ENCODE measurements around the gene A4GALT.
A peak's percentile ranks its signal among the peaks of the same experiment; 100 is the strongest.

A4GALT gene

GRCh38 chr22:42644422-42645340 lies 76.0 kb downstream of the A4GALT start:
- peaks cover 36% of the 10 kb centered on the region for H3K4me1 ChIP-seq (ENCODE audit: insufficient read depth, low read length)
- H3K79me2 ChIP-seq (ENCODE audit: insufficient read depth, low read length), result peaks cover 88% of the 10 kb centered on the region
- ATAC-seq (ENCODE audit: insufficient read depth, low read depth) (no peak), DNase-seq (no peak)
- no peaks in the 10 kb centered on the region for H3K27me3 ChIP-seq (ENCODE audit: insufficient read depth, low read length, poor library complexity)
- H3K36me3 ChIP-seq (ENCODE audit: insufficient read depth, low read length), result peaks cover 12% of the 10 kb centered on the region
- peak overlapping the region; percentile 12; the same call in 1 of the 2 replicates for H3K4me2 ChIP-seq (ENCODE audit: insufficient read depth, low read length)
- no peak overlapping the region for H3K9ac ChIP-seq (ENCODE audit: low read depth, low read length)
- TF ChIP-seq EZH2 (IDR thresholded peaks at IDR 0.05; ENCODE audit: borderline replicate concordance, low read depth, low read length, severe bottlenecking) (no peak), CTCF (IDR thresholded peaks at IDR 0.05; ENCODE audit: borderline replicate concordance, extremely low read depth, low read length, poor library complexity, severe bottlenecking) (no peak)
- H3K27ac ChIP-seq (ENCODE audit: low read length), result no peak overlapping the region
- peaks cover 52% of the 10 kb centered on the region for H4K20me1 ChIP-seq (ENCODE audit: insufficient read depth, low read length)
- H3K4me3 ChIP-seq (ENCODE audit: low read depth in 1 of 2, low read length in 2 of 2), result no peak overlapping the region
- H3K9me3 ChIP-seq (ENCODE audit: insufficient read depth, low read length, severe bottlenecking), result no peaks in the 10 kb centered on the region
- H2AFZ ChIP-seq (ENCODE audit: low read depth, low read length), result no peak overlapping the region

DNA sequence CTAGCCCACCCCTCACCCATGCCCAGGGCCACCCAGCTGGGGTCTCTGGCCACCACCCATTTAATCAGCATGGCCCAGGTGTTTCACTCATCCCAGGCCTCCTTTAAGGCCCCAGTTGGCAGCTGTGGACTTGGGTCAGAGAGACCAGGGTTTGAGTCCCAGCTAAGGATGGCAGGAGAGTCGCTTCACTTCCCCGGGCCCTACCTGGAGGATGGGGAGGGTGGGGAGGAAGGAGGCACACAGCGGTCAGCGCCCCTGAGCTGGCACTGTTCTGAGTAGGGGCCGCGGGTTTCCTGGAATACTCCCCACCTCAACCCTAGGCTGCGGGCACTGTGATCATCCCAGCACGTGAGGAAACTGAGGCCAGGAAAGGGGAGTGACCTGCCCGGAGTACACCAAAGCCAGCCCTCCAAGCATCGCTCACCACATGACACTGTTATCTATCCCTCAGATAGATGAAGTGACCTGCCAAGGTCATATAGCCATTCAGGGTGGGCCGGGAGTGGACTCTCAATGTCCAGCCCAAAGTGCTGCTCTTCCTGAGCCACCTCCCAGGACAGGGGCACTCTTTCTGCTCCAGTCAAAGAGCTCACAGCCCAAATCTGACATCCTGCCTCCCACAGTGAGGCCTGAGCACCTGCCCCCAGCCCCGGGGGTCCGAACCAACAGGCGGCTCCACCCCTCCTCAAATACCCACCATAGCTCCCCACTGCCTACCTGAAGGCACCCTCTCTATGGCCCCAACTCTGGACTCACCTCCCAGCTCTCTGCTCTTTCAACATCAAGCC lies 76.8 kb downstream of the A4GALT start:
- Histone ChIP-seq H3K27me3 (ENCODE audit: insufficient read depth, low read length, poor library complexity) (no peaks in the 10 kb centered on the region), H3K4me1 (ENCODE audit: insufficient read depth, low read length) (peaks cover 33% of the 10 kb centered on the region), H3K79me2 (ENCODE audit: insufficient read depth, low read length) (peaks cover 87% of the 10 kb centered on the region), H3K9ac (ENCODE audit: low read depth, low read length) (no peak overlapping the region), H4K20me1 (ENCODE audit: insufficient read depth, low read length) (peaks cover 52% of the 10 kb centered on the region), H3K4me2 (ENCODE audit: insufficient read depth, low read length) (no peak overlapping the region), H2AFZ (ENCODE audit: low read depth, low read length) (no peak overlapping the region), H3K4me3 (ENCODE audit: low read depth in 1 of 2, low read length in 2 of 2) (no peak overlapping the region), H3K36me3 (ENCODE audit: insufficient read depth, low read length) (peaks cover 11% of the 10 kb centered on the region), H3K9me3 (ENCODE audit: insufficient read depth, low read length, severe bottlenecking) (no peaks in the 10 kb centered on the region), H3K27ac (ENCODE audit: low read length) (no peak overlapping the region)
- no peak for DNase-seq
- TF ChIP-seq EZH2 (IDR thresholded peaks at IDR 0.05; ENCODE audit: borderline replicate concordance, low read depth, low read length, severe bottlenecking), result no peak
- no peak for TF ChIP-seq CTCF (IDR thresholded peaks at IDR 0.05; ENCODE audit: borderline replicate concordance, extremely low read depth, low read length, poor library complexity, severe bottlenecking)
- no peak for ATAC-seq (ENCODE audit: insufficient read depth, low read depth)

DNA sequence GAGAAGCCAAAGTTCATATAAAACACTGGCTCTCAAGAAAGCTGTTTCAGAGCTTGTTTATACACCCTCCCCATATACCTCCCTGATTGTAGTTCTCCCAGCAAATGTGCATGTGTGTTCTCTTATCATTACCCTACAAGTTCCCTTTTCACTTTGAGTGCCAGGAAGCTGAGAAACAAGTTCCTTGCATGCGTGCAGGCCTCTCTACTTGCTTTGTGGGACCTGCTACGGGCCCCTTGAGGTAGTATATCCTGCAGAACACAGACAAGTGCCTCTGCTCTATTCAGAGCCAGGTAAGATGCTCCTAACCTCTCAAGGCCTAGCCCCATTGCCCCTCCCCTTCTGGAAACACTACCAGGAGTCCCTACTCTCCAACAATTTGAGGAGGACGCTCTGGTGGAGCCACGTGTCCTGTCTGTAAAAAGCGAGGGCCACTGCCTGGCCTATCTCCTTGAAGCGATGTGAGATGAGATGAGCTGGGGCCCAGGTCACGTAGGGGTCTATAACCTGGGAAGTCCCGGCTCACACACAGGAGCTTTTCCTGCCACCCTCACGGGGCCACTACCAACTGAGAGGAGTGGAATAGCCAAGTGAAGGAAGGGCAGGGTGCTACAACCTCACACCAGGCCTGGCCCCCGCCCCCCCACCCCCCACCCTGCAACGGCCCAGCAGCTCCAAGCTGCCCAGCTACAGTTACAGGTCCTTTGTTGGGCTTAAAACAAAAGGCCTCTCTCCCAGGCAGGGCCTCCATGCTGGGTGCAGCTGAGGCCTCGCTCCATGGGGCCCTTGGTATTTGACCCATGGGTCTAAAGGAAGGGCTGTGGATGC lies 77.7 kb downstream of the A4GALT start:
- no peak overlapping the region for H3K4me3 ChIP-seq (ENCODE audit: low read depth in 1 of 2, low read length in 2 of 2)
- H3K9me3 ChIP-seq (ENCODE audit: insufficient read depth, low read length, severe bottlenecking), result no peaks in the 10 kb centered on the region
- peaks cover 45% of the 10 kb centered on the region for H4K20me1 ChIP-seq (ENCODE audit: insufficient read depth, low read length)
- no peaks in the 10 kb centered on the region for H3K27me3 ChIP-seq (ENCODE audit: insufficient read depth, low read length, poor library complexity)
- TF ChIP-seq CTCF (IDR thresholded peaks at IDR 0.05; ENCODE audit: borderline replicate concordance, extremely low read depth, low read length, poor library complexity, severe bottlenecking) (no peak), EZH2 (IDR thresholded peaks at IDR 0.05; ENCODE audit: borderline replicate concordance, low read depth, low read length, severe bottlenecking) (no peak)
- no peak overlapping the region for H2AFZ ChIP-seq (ENCODE audit: low read depth, low read length)
- DNase-seq, result no peak
- H3K9ac ChIP-seq (ENCODE audit: low read depth, low read length), result no peak overlapping the region
- peaks cover 25% of the 10 kb centered on the region for H3K4me1 ChIP-seq (ENCODE audit: insufficient read depth, low read length)
- peaks cover 82% of the 10 kb centered on the region for H3K79me2 ChIP-seq (ENCODE audit: insufficient read depth, low read length)
- H3K36me3 ChIP-seq (ENCODE audit: insufficient read depth, low read length), result peaks cover 10% of the 10 kb centered on the region
- H3K4me2 ChIP-seq (ENCODE audit: insufficient read depth, low read length), result no peak overlapping the region
- no peak for ATAC-seq (ENCODE audit: insufficient read depth, low read depth)
- H3K27ac ChIP-seq (ENCODE audit: low read length), result no peak overlapping the region

Data from DND-41 (cell line).